ENCODE data around the gene IGDCC3.

IGDCC3 gene

GRCh38 chr15:65377976-65378366 is at the start of gene IGDCC3:
Gene IGDCC3 (minus strand): TSS chr15:65378002. CDS start chr15:65377788, 214 bp downstream.
- DNase-seq: no peak

DNA sequence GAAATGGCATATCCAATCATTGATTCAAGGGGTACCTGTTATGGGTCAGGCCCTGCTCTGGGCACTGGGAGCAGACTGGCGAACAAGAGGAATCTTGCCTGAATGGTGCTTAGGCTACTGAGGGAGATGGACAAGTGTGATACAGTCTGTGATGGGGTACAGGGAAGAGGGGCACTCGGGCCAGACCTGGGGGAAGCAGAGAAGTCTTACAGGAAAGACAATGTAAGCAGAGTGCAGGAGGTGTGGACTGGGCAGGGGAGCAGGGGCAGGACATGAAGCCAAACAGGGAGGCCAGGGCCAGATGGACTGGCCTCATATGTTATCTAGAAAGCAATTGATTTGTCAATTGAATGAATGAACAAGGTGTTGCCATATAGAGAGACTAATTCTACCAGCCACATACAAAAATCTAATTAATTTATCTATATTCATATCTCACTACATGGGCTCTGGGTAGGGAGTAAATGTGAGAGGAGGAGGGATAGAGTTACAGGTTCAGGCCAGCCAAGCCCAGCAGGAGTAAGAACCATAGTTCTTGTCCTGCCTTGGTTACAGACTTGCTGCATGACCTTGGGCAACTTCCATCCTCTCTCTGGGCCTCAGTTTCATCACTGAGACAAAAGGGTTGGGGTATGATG is 48.5 kb upstream of the IGDCC3 start:
- DNase-seq: no peak

DNA sequence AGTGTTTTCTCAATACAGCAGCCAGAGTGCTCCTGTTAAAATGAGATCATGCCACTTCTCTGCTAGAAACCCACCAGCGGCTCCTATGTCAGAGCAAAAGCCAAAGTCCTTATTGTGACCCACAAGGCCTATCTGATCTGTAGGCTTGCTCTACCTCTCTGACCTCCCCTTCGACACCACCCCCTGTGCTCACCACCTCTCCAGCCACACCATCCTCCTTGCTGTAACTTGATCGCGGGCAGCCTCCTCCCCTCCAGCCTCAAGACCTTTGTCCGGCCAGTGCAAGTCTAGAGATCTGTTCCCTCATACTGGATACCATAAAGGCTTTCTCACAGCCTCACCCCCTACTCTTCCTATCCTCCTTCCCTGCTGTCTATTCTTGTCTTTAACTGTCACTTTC is 46.9 kb upstream of the IGDCC3 start:
- no peak for DNase-seq

- no peak for DNase-seq
These were observed 46.3 kb upstream of the IGDCC3 start for GRCh38 chr15:65423976-65424679.

- no peak for DNase-seq
These were observed 45.6 kb upstream of the IGDCC3 start for GRCh38 chr15:65423150-65423975.

GRCh38 chr15:65421360-65422215 is 43.8 kb upstream of the IGDCC3 start:
- DNase-seq: no peak

DNA sequence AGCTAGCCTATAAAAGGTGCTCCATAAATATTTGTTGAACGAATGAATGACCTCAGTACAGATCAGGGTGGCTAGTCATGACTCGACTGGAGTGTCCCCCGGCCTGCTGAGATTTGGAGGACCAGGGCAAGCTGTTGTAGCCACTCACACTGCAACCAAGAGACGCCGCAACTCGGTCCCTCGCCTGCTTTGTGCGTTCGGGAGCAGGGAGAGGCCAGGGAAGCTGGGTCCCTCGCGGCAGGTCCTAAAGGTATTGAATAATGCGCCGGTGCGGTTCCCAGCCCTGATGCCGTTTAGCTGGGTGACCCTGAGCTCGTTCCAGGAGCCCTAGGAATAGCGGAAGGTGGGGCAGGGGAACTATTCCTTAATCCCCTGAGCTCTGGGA is 43.2 kb upstream of the IGDCC3 start:
- no peak for DNase-seq

DNA sequence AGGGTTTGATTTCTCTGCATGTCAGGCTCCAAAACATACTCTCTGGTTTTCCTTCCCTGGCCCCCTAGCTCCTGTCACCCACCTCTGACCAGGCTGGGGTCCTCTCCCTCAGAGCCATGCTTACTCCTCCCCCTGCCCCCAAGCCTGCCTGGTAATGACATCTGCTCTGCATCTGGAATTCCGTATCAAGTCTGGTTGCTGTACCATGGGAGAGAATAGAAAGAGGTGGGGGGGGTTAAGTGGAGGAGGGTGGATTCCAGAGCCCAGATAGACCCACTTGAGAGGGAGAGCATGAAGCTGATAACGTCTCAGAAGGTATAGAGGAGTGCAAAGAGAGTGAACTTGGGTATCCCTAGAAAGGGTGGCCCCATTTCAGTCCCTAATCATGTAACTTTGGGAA is 40.8 kb upstream of the IGDCC3 start:
- DNase-seq: no peak

GRCh38 chr15:65416845-65417416 is 39.1 kb upstream of the IGDCC3 start:
- no peak for DNase-seq

- DNase-seq: no peak
These were observed 37.2 kb upstream of the IGDCC3 start for GRCh38 chr15:65414841-65415621.

DNA sequence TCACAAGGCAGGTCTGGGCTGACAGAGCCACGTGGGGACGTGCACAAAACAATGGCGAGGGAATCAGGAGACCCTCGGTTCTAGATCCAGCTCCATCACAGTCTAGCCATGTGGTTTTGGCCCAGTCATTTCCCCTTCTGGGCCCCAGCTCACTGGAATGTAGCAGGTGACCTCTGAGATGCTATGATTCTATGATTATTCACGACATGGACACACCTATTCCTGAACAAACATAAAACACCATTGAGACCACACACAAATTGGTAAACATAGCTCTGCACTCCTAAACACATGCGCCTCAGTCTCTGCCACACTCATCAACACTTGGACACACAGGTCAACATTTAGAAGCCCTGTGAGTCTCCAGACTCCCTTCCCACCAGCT is 36.0 kb upstream of the IGDCC3 start:
- no peak for DNase-seq

DNA sequence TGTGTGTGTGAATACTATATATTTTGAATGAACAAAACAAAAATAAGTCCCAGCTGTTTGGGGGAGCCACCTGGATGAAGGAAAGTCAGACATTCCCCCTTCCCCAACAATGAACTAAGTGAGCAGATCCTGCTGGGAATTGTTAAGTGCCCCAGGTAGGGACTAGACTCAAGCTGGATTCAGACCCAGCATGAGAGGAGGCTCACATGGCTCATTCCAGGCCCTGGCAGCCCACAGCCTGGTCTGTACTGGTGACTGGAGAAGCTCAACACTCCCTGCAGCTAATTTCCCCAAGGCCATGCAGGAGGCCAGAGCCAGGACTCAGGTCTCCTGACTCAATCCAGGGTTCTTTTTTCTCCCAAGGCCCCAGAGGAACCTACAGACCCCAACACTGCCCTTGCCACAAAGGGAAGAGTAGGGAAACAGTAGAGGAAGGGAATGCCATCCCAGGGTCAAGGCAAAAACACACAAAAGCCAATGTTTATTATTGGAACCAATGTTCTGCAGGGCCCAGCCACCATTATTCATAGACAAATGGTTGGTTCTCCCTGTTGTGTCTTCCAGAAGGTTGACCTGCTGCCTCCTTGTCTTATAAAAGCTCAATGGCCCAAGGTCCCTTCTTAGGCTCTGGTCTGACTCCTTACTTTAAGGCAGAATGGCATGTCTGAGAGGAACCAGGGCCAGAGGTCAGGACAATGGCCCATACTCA is 35.4 kb upstream of the IGDCC3 start:
- no peak for DNase-seq

DNA sequence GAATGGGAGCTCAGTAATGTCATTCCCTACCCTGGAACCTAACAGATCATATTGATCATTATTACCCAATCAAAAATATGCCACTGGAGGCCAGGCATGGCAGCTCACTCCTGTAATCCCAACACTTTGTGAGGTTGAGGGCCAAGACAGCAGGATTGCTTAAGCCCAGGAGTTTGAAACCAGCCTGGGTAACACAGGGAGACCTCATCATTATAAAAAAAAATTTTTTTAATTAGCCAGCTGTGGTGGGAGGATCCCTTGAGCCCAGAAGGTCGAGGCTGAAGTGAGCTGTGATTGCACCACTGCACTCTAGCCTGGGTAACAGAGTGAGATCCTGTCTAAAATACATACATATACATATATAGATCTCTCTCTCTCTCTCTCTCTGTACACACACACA is 34.8 kb upstream of the IGDCC3 start:
- DNase-seq: no peak

- DNase-seq: no peak
These were observed 33.8 kb upstream of the IGDCC3 start for GRCh38 chr15:65411465-65412071.

GRCh38 chr15:65410972-65411371 is 33.2 kb upstream of the IGDCC3 start:
- DNase-seq: no peak

GRCh38 chr15:65410036-65410435 is 32.2 kb upstream of the IGDCC3 start:
- DNase-seq: no peak

- DNase-seq: no peak
These were observed 31.3 kb upstream of the IGDCC3 start for GRCh38 chr15:65409036-65409631.

DNA sequence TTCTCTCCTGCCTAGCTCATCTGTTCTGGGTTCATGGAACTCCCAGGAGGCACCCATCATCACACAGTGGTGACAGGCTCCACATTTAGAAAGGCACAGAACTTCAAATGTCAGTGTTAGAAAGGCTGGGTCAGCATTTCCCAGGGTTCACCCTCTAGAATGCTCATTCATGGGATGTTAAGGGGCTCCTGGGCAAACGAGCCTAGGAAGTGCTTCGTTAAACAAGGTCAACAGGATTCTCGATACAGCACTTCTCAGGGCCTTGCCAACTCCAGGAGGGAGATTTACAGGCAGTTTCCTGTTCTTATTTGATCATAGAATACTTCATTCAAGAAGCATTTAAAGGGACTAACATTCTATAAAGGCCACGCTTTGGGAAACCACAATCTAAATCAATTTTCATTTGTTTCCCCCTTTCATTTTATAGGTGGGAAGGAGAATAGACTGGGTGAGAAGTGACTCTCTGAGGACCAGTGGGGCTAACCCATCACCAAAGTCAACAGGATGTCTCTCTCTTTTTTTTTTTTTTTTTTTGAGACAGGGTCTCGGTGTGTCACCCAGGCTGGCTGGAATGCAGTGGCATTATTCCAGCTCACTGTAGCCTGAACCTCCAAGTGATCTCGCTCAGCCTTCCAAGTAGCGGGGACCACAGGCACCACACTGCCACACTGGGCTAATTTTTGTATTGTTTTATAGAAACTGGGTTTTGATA is 30.7 kb upstream of the IGDCC3 start:
- DNase-seq: no peak

DNA sequence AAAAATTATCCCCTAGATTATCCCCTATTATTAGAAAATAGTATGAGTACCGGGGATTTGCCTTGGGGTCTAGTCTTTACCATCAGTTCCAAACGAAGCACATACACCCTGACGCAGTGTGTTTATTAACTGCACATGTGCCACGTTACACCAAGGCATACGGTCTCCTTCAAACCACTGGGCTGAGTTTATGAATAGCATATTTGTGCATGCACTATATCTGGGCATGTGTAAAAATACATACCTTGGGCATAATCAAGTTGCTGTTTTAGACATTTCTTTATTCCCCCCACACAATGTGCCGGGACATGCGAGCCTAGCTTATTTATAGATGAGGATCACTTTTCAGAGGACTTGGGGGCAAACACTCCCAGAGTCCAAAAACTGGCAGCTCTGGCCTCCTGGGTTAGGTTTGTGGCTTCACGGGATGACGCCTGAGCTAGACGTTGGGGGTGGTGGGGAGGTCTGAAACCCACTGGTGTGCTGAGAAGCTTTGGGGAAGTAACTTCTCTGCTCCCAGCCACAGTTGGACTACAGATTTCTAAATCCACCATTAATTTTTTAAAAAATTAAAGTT is 28.7 kb upstream of the IGDCC3 start:
- DNase-seq: no peak
